ENCODE results near the gene ATAT1.

ATAT1 gene

DNA sequence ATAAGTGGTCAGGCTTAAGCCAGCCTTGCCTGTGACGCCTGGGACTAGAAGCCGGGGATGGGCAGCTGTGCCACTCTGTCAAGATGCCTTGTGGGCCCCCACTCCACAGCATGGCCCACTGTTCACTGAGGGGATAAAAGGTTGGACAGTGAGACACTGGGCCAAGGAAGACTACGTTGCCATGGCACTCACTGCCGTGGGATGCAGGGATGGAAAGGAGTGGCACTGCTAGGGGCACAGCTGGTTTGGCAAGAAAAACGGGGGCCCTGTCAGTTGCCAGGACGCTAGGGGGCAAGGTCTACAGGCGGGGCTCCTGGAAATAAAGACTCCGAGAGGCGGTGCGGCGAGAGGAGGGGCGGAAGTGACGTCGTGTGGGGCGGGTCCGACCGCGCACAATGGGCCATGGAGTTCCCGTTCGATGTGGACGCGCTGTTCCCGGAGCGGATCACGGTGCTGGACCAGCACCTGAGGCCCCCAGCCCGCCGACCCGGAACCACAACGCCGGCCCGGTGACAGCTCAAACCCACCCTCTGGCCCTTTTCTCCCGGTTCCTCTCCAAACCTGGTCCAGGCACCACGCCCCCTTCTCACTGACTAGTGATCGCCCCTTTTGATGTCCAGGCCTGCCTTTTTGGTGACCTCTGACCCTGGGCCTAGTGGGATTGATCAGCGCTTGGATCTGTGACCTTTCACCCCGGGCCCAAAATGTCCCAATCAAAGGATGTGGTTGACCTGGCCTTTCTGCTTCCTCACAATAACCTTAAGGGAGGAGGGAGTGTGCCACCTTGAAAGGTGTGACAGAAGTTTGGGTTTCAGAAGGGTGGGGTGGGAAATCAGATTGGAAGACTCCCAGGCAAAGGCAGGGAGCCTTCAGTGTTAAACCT lies at the start of gene ATAT1:
TSS of gene ATAT1 (plus strand) at position 391 of the 883 bp plus-strand sequence.
- DNase-seq: peak; percentile 93

DNA sequence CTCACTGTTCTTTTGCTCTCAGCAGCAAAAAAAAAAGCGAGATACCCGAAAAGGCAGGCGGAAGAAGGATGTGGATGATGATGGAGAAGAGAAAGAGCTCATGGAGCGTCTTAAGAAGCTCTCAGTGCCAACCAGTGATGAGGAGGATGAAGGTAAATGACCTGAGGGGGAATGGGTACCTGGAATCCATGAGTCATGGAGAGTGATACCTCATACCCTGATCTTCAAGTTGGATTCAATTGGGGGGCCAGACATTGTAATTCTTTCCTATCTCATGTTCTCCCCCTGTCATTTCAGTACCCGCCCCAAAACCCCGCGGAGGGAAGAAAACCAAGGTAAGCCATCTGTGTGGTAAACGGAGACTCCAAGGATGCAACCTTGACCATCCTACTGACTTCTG lies 48.6 kb upstream of the ATAT1 start:
- DNase-seq: no peak

GRCh38 chr6:30583921-30584320 lies 42.8 kb upstream of the ATAT1 start:
- no peak for DNase-seq

GRCh38 chr6:30589754-30590358 lies 36.8 kb upstream of the ATAT1 start:
- no peak for DNase-seq

- no peak for DNase-seq
Measured at GRCh38 chr6:30590509-30590908, 36.2 kb upstream of the ATAT1 start.

DNA sequence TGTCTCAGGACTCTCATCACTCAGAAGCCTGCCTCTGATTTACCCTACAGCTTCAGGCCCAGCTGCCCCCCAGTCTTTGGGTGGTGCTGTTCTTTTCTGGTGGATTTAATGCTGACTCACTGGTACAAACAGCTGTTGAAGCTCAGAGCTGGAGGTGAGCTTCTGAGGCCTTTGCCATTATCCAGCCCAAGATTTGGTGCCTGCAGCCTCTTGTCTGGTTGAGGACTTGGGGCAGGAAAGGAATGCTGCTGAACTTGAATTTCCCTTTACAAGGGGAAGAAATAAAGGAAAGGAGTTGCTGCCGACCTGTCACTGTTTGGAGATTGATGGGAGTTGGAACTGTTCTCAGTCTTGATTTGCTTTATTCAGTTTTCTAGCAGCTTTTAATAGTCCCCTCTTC lies 35.7 kb upstream of the ATAT1 start:
- no peak for DNase-seq

DNA sequence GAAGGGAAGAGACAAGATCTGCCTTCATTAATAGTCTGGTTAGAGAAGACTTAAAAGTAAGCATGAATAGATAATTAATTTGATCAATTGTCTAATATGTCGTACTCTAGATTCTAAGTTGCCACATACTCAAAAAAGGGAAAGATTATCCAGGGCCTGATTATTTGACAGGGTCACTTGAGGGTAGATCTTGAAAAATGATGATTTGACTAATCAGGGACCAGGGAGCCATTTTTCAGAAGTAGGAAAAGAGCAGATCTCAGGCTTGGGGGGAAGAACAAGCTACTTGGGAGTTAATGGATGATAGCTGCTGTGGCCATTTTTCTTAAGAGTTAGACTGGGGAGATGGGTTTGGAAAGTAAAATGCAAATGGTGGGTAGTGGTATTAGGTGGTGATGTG lies 34.4 kb upstream of the ATAT1 start:
- no peak for DNase-seq

DNA sequence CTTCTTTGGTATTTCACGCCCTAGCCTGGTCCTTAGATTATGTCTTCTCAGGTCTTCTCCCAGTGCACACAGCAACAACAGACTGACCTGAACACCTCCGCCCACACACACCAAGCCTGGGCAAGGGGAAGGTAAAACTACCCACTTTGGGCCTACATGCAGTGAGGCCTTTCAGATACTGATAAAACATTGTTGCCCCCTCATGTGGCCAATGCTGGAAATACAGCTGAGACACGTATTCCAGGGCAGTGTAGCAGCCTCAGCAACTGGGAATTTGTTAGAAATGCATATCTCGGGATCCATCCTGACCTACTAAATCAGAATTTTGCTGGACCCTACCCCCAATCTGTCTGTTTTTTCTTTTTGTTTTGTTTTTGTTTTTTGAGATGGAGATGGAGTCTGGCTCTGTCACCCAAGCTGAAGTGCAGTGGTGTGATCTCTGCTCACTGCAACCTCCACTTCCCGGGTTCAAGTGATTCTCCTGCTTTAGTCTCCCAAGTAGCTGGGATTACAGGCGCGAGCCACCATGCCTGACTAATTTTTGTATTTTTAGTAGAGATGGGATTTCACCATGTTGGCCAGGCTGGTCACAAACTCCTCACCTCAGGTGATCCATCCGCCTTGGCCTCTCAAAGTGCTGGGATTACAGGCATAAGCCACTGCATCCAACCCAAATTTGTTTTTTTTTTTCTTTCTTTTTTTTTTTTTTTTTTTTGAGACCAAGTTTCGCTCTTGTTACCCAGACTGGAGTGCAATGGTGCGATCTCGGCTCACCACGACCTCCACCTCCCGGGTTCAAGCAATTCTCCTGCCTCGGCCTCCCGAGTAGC lies 29.1 kb upstream of the ATAT1 start:
- DNase-seq: peak; percentile 93

- DNase-seq: no peak
Measured at GRCh38 chr6:30598912-30599624, 27.6 kb upstream of the ATAT1 start.

GRCh38 chr6:30599625-30600324 lies 26.9 kb upstream of the ATAT1 start:
- no peak for DNase-seq

DNA sequence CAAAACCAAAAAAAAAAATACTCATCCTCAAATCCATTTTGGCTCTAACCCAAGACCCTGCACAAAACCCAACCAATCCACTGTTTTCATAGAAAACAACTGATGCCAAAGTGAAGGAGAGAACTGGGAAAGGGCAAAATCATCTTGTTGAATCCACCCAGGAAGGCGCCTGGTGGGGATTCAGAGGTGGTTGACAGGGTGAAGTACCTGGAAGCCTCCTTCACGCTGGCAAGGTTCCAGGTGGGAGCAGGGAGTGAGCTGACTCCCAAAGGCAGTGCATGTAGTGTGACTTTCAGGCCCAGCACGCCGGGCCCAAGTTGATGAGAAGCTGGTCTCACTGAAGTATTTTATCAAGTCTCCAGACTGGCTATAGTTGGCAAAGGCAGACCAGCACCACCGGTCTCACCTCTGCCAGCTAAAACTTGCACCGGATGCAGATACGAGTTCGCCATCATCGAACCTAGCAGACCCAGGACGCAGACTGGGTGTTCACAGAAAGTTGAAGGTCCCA lies 26.2 kb upstream of the ATAT1 start:
- no peak for DNase-seq

DNA sequence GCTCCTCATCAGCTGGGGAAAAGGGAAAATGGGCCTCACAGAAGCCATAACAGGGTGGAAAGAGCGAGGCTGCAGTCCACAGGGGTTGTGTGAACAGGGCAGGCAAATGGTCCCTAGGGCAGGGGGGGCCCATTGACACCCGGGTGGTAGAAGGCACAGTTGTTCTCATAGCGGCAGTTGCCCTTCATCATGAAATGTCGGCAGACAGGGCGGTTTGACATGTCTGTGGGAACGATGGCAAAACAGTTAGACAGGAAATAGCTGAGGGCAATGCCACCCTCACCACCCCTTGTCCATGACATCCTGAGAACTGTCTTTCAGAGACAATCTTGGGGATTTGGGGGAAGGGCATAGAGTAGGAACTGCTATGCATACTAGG lies 25.2 kb upstream of the ATAT1 start:
- DNase-seq: no peak

- no peak for DNase-seq
Measured at GRCh38 chr6:30601815-30602641, 24.6 kb upstream of the ATAT1 start.

DNA sequence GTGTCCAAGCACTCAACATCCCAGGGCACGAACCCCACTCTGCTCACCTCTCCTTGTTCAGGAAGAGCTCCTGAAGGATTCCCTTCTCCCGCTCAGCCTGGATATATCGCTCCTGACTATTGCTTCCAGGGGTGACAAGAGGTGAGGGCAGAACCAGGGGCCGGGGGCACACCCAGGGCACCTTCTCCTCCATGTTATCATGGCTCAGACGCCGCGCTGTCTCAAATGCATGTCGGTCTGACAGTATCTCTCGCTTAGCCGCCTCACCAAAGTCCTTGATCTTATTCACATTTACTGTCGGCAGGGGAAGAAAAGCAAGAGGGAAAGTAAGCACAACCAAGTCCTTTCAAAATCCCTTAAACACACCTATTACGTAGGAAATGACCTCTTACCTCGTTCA lies 22.7 kb upstream of the ATAT1 start:
- DNase-seq: no peak

DNA sequence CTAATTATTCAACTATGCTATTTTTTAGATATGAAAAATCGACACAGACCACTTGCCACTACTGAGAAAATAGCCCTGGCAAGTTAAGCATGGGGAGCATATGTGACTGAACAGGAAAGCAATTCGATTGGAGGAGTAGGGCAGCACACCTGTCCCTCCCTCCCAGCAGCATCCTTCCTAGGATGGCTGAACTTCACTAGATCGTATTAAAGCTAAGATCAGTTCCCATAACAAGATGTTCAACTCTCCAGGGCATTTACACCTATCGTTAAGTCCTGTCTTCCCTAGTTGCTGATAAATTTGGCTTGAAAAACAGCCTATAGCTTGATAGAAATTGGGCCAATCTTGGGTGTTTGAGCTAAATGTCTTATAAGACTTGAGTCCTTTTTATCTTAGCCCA lies 16.6 kb upstream of the ATAT1 start:
- no peak for DNase-seq

DNA sequence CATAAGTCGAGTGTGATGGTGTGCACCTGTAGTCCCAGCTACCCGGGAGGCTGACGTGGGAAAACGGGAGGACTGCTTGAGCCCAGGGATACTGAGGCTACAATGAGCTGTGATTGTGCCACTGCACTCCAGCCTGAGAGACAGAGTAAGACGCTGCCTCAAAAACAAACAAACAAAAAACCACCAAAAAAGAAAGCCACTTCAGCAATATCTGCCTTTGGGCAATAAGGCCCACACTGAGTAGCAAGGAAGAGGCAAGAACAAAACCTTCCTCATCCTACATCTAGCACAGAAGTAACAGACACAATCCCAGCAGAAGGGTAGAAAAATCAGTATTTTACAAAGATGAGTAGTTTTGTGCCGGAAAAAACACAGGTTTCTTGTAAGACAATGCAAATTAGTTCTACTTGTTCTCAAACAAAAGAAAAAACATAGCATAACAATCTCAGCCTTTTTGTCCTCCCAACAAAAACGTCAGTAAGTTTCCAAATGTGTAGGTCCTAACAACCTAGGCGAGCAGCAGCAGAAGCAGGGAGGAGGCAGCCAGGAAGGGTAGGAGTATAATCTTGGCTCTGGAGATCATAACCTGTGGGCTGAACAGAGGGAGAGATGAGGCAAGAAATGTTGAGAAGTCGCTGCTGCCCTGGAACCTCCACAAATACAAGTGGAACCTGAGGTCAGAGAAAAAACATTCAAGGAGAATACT lies 15.4 kb upstream of the ATAT1 start:
- no peak for DNase-seq

DNA sequence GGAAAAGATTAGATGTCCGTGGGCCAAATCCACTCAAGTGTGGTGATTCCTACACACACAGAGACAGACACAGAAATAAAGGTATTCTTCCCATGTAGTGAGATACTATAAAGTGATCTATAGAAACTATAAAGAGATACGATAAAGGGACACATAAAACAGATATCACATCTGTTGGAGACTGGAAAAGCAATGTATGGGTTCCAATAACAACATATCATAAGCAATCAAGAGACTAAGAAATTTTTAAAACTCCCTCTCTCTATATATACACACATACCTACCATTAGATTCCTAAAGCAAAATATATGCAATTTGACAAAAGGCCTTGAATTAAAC lies 14.8 kb upstream of the ATAT1 start:
- DNase-seq: no peak

- no peak for DNase-seq
Measured at GRCh38 chr6:30612213-30612612, 14.5 kb upstream of the ATAT1 start.

- DNase-seq: no peak
Measured at GRCh38 chr6:30612687-30613248, 13.9 kb upstream of the ATAT1 start.

Measured in stimulated activated CD8-positive, alpha-beta memory T cell treated with anti-CD3 and anti-CD28 coated beads, Interleukin-4, amount 100 ng/mL, for 48 hours (primary cell).